GM21786 (cell line): ENCODE results near the gene CNKSR3.

Experiments
- ATAC-seq: cut with Tn5 transposase; IDR thresholded peaks from one replicate; pipeline ENCODE4 v1.9.1; 2021; ENCODE audit not compliant: unreplicated experiment

Gene CNKSR3

GRCh38 chr6:154481521-154482013 lies 28.9 kb downstream of the CNKSR3 start:
- no peak for ATAC-seq

GRCh38 chr6:154479771-154480639 lies 30.5 kb downstream of the CNKSR3 start:
- ATAC-seq: no peak

- no peak for ATAC-seq
Observed at GRCh38 chr6:154479351-154479769, 31.1 kb downstream of the CNKSR3 start.

- no peak for ATAC-seq
Observed at GRCh38 chr6:154478701-154479060, 31.8 kb downstream of the CNKSR3 start.

- no peak for ATAC-seq
Observed at GRCh38 chr6:154478021-154478700, 32.3 kb downstream of the CNKSR3 start.

GRCh38 chr6:154476494-154476893 lies 34.0 kb downstream of the CNKSR3 start:
- ATAC-seq: no peak

GRCh38 chr6:154474648-154475428 lies 35.6 kb downstream of the CNKSR3 start:
- no peak for ATAC-seq

- ATAC-seq: no peak
Observed at GRCh38 chr6:154473324-154473723, 37.2 kb downstream of the CNKSR3 start.

- ATAC-seq: no peak
Observed at GRCh38 chr6:154471609-154472362, 38.7 kb downstream of the CNKSR3 start.

- no peak for ATAC-seq
Observed at GRCh38 chr6:154469306-154469935, 41.1 kb downstream of the CNKSR3 start.

GRCh38 chr6:154468760-154469159 lies 41.7 kb downstream of the CNKSR3 start:
- ATAC-seq: no peak

GRCh38 chr6:154466971-154467679 lies 43.4 kb downstream of the CNKSR3 start:
- no peak for ATAC-seq

- ATAC-seq: no peak
Observed at GRCh38 chr6:154466139-154466538, 44.3 kb downstream of the CNKSR3 start.

GRCh38 chr6:154463573-154464419 lies 46.7 kb downstream of the CNKSR3 start:
- ATAC-seq: no peak

GRCh38 chr6:154462425-154462824 lies 48.1 kb downstream of the CNKSR3 start:
- ATAC-seq: no peak

- ATAC-seq: no peak
Observed at GRCh38 chr6:154461348-154461747, 49.1 kb downstream of the CNKSR3 start.

- no peak for ATAC-seq
Observed at GRCh38 chr6:154460306-154461071, 50.0 kb downstream of the CNKSR3 start.

- ATAC-seq: no peak
Observed at GRCh38 chr6:154459513-154459912, 51.0 kb downstream of the CNKSR3 start.
